SK-N-MC (cell line): Measurements from ENCODE around the gene BATF2.

Source experiments
- DNase-seq: peaks from one replicate; pipeline ENCODE4 v3.0.0-alpha.2; 2011; ENCODE audit warnings: low read depth, low spot score
- H3K27ac ChIP-seq: fragments of 200-600 bp; sonication (generic); 2 replicates; pipeline ENCODE4 v1.5.1; 2016; ENCODE audit warnings: mixed run types
- H3K36me3 ChIP-seq: fragments of 200-600 bp; sonication (generic); 2 replicates; pipeline ENCODE4 v1.6.1; 2017; ENCODE audit warnings: antibody characterized with exemption, low read length, mixed read lengths; ENCODE audit not compliant: insufficient read depth
- H3K4me3 ChIP-seq: fragments of 200-600 bp; sonication (generic); 2 replicates; pipeline ENCODE4 v1.5.1; 2016
- H3K9ac ChIP-seq: fragments of 200-600 bp; sonication (generic); 2 replicates; pipeline ENCODE4 v1.8.0; 2017; ENCODE audit warnings: mixed run types, mixed read lengths; ENCODE audit not compliant: insufficient read length
- H3K9me3 ChIP-seq: fragments of 200-600 bp; sonication (generic); 2 replicates; pipeline ENCODE4 v1.6.1; 2017; ENCODE audit warnings: low read depth, mild to moderate bottlenecking, antibody characterized with exemption, low read length, moderate library complexity, mixed read lengths
- EZH2 ChIP-seq: fragments of 200-600 bp; sonication (generic); IDR thresholded peaks from one replicate; pipeline ENCODE4 v1.6.1; 2017; ENCODE audit warnings: antibody characterized with exemption
- FOXP2 ChIP-seq: optimal IDR thresholded peaks from 2 replicates; pipeline ENCODE3; 2011; ENCODE audit warnings: mild to moderate bottlenecking, moderate library complexity; ENCODE audit not compliant: insufficient read depth; ENCODE audit errors: extremely low read length, control extremely low read depth
- POLR2AphosphoS5 ChIP-seq: IDR thresholded peaks from 2 replicates; pipeline ENCODE4 v1.6.1; 2012; ENCODE audit warnings: mild to moderate bottlenecking, low read depth, low read length, borderline replicate concordance

Gene BATF2

GRCh38 chr11:64960719-64961118 lies 36.1 kb downstream of the BATF2 start:
- Histone ChIP-seq H3K9me3 (no peaks in the 10 kb centered on the region), H3K4me3 (no peak overlapping the region), H3K27ac (no peak overlapping the region), H3K9ac (no peak overlapping the region), H3K36me3 (no peaks in the 10 kb centered on the region)
- TF ChIP-seq EZH2: no peak
- TF ChIP-seq FOXP2: no peak
- no peak for TF ChIP-seq POLR2AphosphoS5
- DNase-seq: no peak

GRCh38 chr11:64959498-64959897 lies 37.3 kb downstream of the BATF2 start:
- TF ChIP-seq EZH2: no peak
- TF ChIP-seq POLR2AphosphoS5: no peak
- TF ChIP-seq FOXP2: no peak

GRCh38 chr11:64954201-64954600 lies 42.6 kb downstream of the BATF2 start:
- Histone ChIP-seq H3K4me3 (no peak overlapping the region), H3K27ac (no peak overlapping the region), H3K36me3 (no peaks in the 10 kb centered on the region), H3K9ac (no peak overlapping the region), H3K9me3 (no peaks in the 10 kb centered on the region)
- DNase-seq: no peak
- TF ChIP-seq POLR2AphosphoS5 (no peak), FOXP2 (no peak), EZH2 (no peak)

More at GRCh38 chr11:64959498-64959897, 37.3 kb downstream of the BATF2 start:
- no peaks in the 10 kb centered on the region for H3K36me3 ChIP-seq
- H3K9ac ChIP-seq: no peak overlapping the region
- DNase-seq: no peak
- H3K4me3 ChIP-seq: no peak overlapping the region
- no peaks in the 10 kb centered on the region for H3K9me3 ChIP-seq
- no peak overlapping the region for H3K27ac ChIP-seq

GRCh38 chr11:64951529-64951928 lies 45.2 kb downstream of the BATF2 start:
- Histone ChIP-seq H3K4me3 (no peak overlapping the region), H3K27ac (no peak overlapping the region), H3K36me3 (no peaks in the 10 kb centered on the region), H3K9me3 (no peaks in the 10 kb centered on the region), H3K9ac (no peak overlapping the region)
- no peak for TF ChIP-seq EZH2
- DNase-seq: no peak

GRCh38 chr11:64947208-64947814 lies 49.5 kb downstream of the BATF2 start:
- no peak for DNase-seq
- TF ChIP-seq POLR2AphosphoS5 (no peak), EZH2 (no peak), FOXP2 (no peak)
- H3K36me3 ChIP-seq: no peaks in the 10 kb centered on the region
- no peaks in the 10 kb centered on the region for H3K9me3 ChIP-seq
- H3K9ac ChIP-seq: no peak overlapping the region
- no peak overlapping the region for H3K27ac ChIP-seq
- H3K4me3 ChIP-seq: no peak overlapping the region
